Measurements from ENCODE around the gene OCA2.

DNA sequence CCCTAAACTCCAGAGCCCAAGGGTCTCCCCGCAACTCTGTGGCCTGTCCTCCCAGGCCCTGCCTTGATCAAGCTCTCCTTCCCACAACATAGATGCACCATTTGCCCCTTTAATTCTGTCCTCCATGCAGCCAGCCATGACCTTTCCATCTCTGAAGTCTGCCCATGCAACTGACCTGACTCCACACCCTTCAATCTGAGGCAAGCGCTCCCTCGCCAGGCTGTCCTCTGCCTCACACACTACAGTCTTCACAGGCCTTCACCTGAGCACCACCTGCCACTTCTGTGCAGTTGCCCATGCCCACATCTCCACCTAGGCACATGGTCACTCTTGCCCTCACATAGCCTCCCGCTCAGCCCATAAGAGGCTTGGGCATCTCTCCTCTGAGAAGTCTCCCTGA is 244.0 kb downstream of the OCA2 start:
- no peak for TF ChIP-seq CTCF (IDR thresholded peaks at IDR 0.05; ENCODE audit: low read length)
- TF ChIP-seq EZH2 (optimal IDR thresholded peaks at IDR 0.05; ENCODE audit: low read depth, low read length) = no peak
